Measurements from ENCODE around the gene SLAMF8. TPM values are rescaled to one million over a fixed set of nuclear protein-coding genes. Genes with fewer than 3 reads are reported as not detected.

The SLAMF8 gene
- not detected in 2 replicates for polyA plus RNA-seq (2011; rRNA removed)
- polyA minus RNA-seq (2011; rRNA and poly(A)+ RNA removed) = not detected in 2 replicates

- no peak for TF ChIP-seq CTCF (IDR thresholded peaks at IDR 0.05; ENCODE audit: low read depth, low read length)
- no peak for DNase-seq (ENCODE audit: low read depth, low spot score)
- Histone ChIP-seq H3K27me3 (ENCODE audit: control insufficient read depth, insufficient read depth, low read length) (peaks cover 8% of the 10 kb centered on the region), H3K4me3 (ENCODE audit: low read depth, low read length) (no peak within 1 kb of the TSS), H3K9me3 (ENCODE audit: control insufficient read depth, insufficient read depth, low read length) (no peaks in the 10 kb centered on the region), H3K27ac (ENCODE audit: low read depth, low read length) (no peak within 1 kb of the TSS)
- ChIA-PET CTCF (interaction anchor here (0.8 to 8.4 kb wide), 3 partner anchors 28 to 181 kb away, joined by 4 to 63 read pairs (median 7); no protein-coding TSS in a partner anchor), POLR2A (no interaction called here)
These were observed at the start of gene SLAMF8 for GRCh38 chr1:159826441-159827101. Gene SLAMF8, plus strand, starts transcription at chr1:159826873. Its CDS starts 26 bp downstream, at chr1:159826899.

- H3K4me3 ChIP-seq (ENCODE audit: low read depth, low read length) = no peak overlapping the region
- no peak for DNase-seq (ENCODE audit: low read depth, low spot score)
- TF ChIP-seq CTCF (IDR thresholded peaks at IDR 0.05; ENCODE audit: low read depth, low read length) = no peak
- peaks cover 4% of the 10 kb centered on the region for H3K27me3 ChIP-seq (ENCODE audit: control insufficient read depth, insufficient read depth, low read length)
- no peak overlapping the region for H3K27ac ChIP-seq (ENCODE audit: low read depth, low read length)
- CTCF ChIA-PET = interaction anchor here (0.7 to 3.3 kb wide), 6 partner anchors 10 to 229 kb away, joined by 3 to 18 read pairs (median 6); no protein-coding TSS in a partner anchor
- POLR2A ChIA-PET = no interaction called here
- H3K9me3 ChIP-seq (ENCODE audit: control insufficient read depth, insufficient read depth, low read length) = no peaks in the 10 kb centered on the region; the same call in 1 of the 2 replicates
These were observed 48.4 kb upstream of the SLAMF8 start for GRCh38 chr1:159778266-159778665.

GRCh38 chr1:159779403-159779851, 47.2 kb upstream of the SLAMF8 start:
- H3K27ac ChIP-seq (ENCODE audit: low read depth, low read length) = no peak overlapping the region
- CTCF ChIA-PET = interaction anchor here (1.1 to 3.3 kb wide), 3 partner anchors 19 to 228 kb away, joined by 6 to 18 read pairs (median 10); no protein-coding TSS in a partner anchor

GRCh38 chr1:159780583-159781582, 45.8 kb upstream of the SLAMF8 start, which contains the start of gene DUSP23:
Gene DUSP23, plus strand, starts transcription at chr1:159780962. Its CDS starts 139 bp downstream, at chr1:159781101.
- TF ChIP-seq CTCF (IDR thresholded peaks at IDR 0.05; ENCODE audit: low read depth, low read length) = peak; percentile 96

More at GRCh38 chr1:159779403-159779851, 47.2 kb upstream of the SLAMF8 start:
- peaks cover 4% of the 10 kb centered on the region for H3K27me3 ChIP-seq (ENCODE audit: control insufficient read depth, insufficient read depth, low read length)
- no peak overlapping the region for H3K4me3 ChIP-seq (ENCODE audit: low read depth, low read length)
- no peaks in the 10 kb centered on the region; the same call in 1 of the 2 replicates for H3K9me3 ChIP-seq (ENCODE audit: control insufficient read depth, insufficient read depth, low read length)
- peak; percentile 7 for DNase-seq (ENCODE audit: low read depth, low spot score)
- POLR2A ChIA-PET = no interaction called here
- no peak for TF ChIP-seq CTCF (IDR thresholded peaks at IDR 0.05; ENCODE audit: low read depth, low read length)

More at GRCh38 chr1:159780583-159781582, 45.8 kb upstream of the SLAMF8 start, which contains the start of gene DUSP23:
- DNase-seq (ENCODE audit: low read depth, low spot score) = peak; percentile 94
- ChIA-PET POLR2A (no interaction called here), CTCF (interaction anchor here (0.6 to 3.7 kb wide), 29 partner anchors 9 to 775 kb away, joined by 3 to 98 read pairs (median 4); partner anchors contain the start of genes FCRL6 and IGSF9)
- no peaks in the 10 kb centered on the region; the same call in 1 of the 2 replicates for H3K9me3 ChIP-seq (ENCODE audit: control insufficient read depth, insufficient read depth, low read length)
- H3K27me3 ChIP-seq (ENCODE audit: control insufficient read depth, insufficient read depth, low read length) = peaks cover 4% of the 10 kb centered on the region
- peak within 1 kb of the TSS; percentile 74 for H3K4me3 ChIP-seq (ENCODE audit: low read depth, low read length)
- no peak within 1 kb of the TSS for H3K27ac ChIP-seq (ENCODE audit: low read depth, low read length)
